ENCODE data around the gene TTC6.

- TF ChIP-seq CTCF (IDR thresholded peaks at IDR 0.05): no peak
- TF ChIP-seq POLR2A (IDR thresholded peaks at IDR 0.05): no peak
These were observed 28.1 kb downstream of the TTC6 start for GRCh38 chr14:37623426-37623951.
